AG09309 (cell line): ENCODE data around the gene RNASE8.

Experiments
- DNase-seq: peaks from one replicate; pipeline ENCODE4 v3.0.0-alpha.2; 2010; ENCODE audit warnings: low read depth
- H3K4me3 ChIP-seq: 2 replicates; pipeline ENCODE4 v1.5.1; 2011; ENCODE audit warnings: mild to moderate bottlenecking, low read depth, low read length, moderate library complexity; ENCODE audit not compliant: control insufficient read depth
- CTCF ChIP-seq: IDR thresholded peaks from 2 replicates; pipeline ENCODE4 v1.5.1; 2011; ENCODE audit warnings: mild to moderate bottlenecking, low read depth, low read length, inconsistent platforms; ENCODE audit not compliant: insufficient read depth, control insufficient read depth; ENCODE audit errors: missing control alignments

The RNASE8 gene

GRCh38 chr14:21088687-21089086 is 31.1 kb downstream of the RNASE8 start:
- no peak for TF ChIP-seq CTCF
- DNase-seq, result no peak
- no peak overlapping the region for H3K4me3 ChIP-seq

GRCh38 chr14:21089271-21089670 is 31.6 kb downstream of the RNASE8 start:
- H3K4me3 ChIP-seq, result no peak overlapping the region
- no peak for TF ChIP-seq CTCF
- DNase-seq, result no peak

DNA sequence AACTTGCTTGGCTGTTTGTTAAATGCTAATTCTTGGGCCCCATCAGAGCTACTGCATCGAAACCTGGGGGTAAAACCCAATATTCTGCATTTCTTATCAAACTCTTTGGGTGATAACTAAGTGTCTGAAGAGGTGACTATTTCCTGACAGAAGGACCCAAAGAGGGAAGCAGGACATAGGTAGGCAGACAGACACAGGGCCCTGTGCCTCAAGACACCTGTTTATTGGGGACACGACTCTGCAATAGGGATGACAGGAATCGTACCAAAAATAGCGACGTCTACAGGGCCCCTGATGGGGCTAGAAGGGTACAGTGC is 32.2 kb downstream of the RNASE8 start:
- no peak for TF ChIP-seq CTCF
- DNase-seq, result no peak
- H3K4me3 ChIP-seq, result no peak overlapping the region

- H3K4me3 ChIP-seq, result no peak overlapping the region
- no peak for DNase-seq
- TF ChIP-seq CTCF, result peak; percentile 54
These were observed 32.7 kb downstream of the RNASE8 start for GRCh38 chr14:21090194-21090939.

- no peak for TF ChIP-seq CTCF
- no peak for DNase-seq
- no peak overlapping the region for H3K4me3 ChIP-seq
These were observed 33.5 kb downstream of the RNASE8 start for GRCh38 chr14:21090940-21091663.

DNA sequence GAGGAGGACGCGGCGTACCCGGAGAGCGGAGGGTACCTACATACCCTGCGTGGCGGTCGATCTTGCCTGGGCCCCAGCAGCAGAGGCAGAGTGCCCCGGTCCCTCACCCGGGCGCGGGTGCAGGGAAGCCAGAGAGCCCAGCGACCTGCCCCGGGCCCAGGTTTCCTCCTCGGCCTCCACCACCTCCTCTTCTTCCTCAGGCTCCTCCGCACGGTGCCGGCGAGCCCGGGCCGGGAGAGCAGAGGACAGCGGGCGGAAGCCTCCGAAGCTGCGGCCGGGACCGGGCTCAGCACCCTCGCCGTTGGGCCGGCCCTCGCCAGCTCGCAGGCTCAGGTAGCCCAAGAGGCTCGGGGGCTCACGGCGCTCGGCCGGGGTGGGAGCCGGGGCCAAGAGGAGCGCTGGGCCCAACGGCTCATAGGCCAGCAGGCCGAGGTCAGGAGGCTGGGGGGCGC is 34.2 kb downstream of the RNASE8 start:
- no peak overlapping the region for H3K4me3 ChIP-seq
- TF ChIP-seq CTCF, result no peak
- no peak for DNase-seq
